HG02852 (cell line): ENCODE data around the gene OSBPL5.

ENCODE experiments used
- ATAC-seq: cut with Tn5 transposase; IDR thresholded peaks from one replicate; pipeline ENCODE4 v1.9.1; 2021; ENCODE audit warnings: mild to moderate bottlenecking, moderate library complexity; ENCODE audit not compliant: unreplicated experiment

Gene OSBPL5

GRCh38 chr11:3164138-3164551, 965 bp downstream of the OSBPL5 start:
- no peak for ATAC-seq

DNA sequence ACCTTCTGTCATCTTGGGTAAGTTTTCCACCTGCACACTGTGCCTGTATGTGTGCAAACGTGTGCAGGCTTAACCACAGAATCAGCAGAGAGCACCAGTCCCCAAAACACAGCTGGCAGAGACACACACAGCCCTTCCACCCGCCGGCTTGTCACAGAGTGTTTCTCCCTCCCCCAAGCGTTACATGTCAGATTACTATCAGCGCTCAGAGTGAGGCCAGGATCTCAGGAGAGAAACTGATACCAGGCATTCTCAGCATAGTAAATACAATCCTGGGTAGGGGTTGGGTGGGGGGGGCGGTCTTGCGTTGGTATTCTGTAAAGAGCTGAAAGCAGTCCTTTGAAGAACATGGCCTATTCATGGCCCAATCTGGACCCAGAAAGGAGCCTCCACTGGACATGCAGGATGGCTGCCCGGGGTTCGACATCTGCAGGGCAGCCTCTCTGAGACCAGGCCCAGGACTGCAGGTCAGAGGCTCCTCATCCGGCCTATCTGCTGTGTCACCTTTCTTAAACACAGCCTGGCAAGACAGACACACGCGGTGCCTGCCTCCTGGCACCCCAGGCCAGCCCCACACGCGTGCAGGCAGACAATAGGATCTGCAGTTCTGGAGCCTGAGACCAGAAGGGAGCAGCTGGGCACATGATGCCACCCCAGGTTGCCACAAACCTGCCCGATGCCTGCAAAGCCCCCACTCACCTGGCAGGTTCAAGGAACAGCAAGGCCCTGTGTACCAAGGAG, 1.7 kb downstream of the OSBPL5 start:
- no peak for ATAC-seq

DNA sequence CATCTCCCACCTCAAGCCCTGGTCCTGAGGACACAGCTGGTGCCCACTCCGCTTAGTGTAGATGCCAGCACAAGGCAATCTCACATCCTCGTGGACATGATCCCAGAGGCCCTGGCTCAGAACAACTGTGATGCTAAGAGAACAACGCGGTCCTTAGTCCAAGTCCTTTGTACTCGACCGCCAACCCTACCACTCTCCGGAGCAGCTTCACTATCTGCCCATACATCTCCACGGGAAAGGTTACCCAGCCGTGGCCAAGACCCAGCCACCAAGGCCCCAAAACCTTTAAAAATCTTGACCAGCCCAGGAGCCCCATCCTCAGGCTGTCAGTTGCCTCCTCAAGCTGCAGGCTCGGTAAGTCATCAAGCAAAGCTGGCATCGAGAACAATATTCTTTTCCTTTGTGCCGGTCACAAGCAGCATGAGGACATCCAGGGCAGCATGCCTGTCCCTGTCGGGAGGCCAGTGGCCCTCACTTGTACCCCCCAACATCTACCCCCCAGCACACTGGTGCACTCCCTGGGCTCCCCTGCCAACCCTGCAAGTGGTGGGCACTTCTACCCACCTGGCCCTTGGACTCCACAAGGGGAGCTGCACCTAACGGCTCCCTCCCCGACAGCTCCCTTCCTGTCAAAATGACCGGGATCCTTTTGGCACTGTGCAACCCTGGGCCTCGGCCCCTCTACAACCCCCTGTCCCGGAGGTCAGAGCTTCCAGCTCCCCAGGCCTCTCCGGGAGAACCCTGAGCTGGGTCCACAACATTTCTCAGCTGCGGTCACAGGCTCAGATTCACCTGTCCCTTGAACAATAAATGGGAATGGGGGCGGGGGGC, 2.5 kb downstream of the OSBPL5 start:
- ATAC-seq = no peak

- no peak for ATAC-seq
Measured at GRCh38 chr11:3161720-3162409, 3.2 kb downstream of the OSBPL5 start.

DNA sequence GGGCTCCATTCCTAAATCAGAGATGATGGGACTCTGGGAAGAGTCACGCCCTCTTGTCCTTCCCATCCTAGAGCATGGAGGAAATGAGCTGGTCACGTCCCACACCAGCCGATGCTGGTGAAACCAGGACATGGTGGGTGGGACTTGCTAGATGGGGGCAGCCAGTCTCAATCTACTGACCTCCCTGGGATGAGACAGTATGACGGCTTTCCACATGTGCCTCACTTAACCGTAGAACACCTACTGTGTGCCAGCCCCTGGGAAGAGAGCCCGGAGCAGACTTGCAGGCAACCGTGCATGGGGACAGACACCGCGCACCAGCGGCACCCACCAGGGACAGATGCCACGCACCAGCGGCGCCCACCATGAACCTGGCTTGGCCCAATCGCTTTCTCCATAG, 3.8 kb downstream of the OSBPL5 start:
- ATAC-seq = no peak

GRCh38 chr11:3160252-3161031, 4.7 kb downstream of the OSBPL5 start:
- no peak for ATAC-seq

GRCh38 chr11:3159296-3160190, 5.6 kb downstream of the OSBPL5 start:
- ATAC-seq = no peak

DNA sequence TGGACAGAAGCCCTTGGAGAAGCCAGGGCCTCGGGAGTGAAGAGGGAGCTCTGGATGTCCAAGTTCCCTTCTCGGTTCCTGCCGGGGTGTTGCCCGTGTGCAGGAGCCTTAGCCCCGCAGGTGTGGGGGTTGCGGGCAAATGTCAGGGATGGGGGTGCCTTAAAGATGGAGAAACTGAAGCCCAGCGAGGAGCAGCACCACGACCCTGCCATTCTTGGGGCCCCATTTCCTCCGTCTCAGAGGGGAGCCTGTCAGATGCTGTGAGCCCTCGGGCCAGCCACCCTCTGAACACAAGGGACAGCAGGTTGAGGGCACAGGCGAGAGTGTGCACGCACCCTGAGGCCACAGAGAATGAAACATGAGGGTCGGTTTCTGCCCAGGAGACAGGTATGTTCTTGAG, 6.3 kb downstream of the OSBPL5 start:
- no peak for ATAC-seq

GRCh38 chr11:3158131-3158591, 6.9 kb downstream of the OSBPL5 start:
- ATAC-seq = no peak

GRCh38 chr11:3157381-3158130, 7.6 kb downstream of the OSBPL5 start:
- no peak for ATAC-seq

DNA sequence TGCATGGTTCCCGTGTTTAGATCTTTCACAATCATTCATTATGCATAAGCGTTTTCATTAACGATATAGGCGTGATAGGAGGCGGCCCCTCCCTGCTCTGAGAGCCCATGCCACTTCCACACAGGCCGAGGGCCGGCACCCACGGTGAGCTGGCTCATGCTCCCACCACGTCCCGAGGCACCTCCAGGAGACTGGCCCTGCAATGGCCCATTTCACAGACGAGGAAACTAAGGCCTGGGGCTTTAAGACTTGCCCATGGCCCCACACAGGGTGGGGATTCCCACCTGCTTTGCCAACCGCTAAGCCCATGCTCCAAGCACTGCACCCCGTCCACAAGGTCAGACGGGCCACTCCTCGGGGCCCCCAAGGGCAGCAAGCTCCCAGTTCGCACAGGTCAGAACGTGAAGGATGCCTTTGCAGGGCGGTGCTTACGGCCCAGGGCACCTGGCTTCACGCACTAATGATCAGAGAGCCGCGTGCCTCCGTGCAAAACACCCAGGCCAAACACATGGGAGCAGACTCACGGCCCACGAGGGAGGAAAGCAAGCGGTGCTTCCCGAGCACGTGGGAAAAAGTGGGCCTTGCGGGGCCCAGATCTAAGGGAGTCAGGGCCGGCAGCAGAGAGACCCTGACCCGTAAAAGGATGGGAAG, 8.3 kb downstream of the OSBPL5 start:
- no peak for ATAC-seq

DNA sequence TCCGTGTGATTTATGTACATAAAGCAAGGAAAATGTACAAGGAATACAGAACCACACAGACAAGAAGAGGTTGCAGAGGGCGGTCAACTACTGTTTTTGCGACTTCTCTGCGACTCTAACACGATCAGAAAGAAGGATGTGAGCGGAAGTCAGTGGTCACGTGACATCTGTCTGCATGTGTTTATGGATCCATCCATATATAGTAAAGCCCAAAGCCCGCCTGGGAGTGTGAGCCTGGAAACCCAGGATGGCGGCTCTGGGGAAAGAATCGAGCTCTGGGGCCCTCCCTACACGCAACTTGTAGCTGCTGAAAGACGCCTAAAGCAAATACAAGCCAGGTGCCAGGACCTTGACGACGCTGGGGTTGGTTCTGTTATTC, 8.8 kb downstream of the OSBPL5 start:
- no peak for ATAC-seq

- no peak for ATAC-seq
Measured at GRCh38 chr11:3155691-3156258, 9.3 kb downstream of the OSBPL5 start.

GRCh38 chr11:3155216-3155615, 9.9 kb downstream of the OSBPL5 start:
- no peak for ATAC-seq

DNA sequence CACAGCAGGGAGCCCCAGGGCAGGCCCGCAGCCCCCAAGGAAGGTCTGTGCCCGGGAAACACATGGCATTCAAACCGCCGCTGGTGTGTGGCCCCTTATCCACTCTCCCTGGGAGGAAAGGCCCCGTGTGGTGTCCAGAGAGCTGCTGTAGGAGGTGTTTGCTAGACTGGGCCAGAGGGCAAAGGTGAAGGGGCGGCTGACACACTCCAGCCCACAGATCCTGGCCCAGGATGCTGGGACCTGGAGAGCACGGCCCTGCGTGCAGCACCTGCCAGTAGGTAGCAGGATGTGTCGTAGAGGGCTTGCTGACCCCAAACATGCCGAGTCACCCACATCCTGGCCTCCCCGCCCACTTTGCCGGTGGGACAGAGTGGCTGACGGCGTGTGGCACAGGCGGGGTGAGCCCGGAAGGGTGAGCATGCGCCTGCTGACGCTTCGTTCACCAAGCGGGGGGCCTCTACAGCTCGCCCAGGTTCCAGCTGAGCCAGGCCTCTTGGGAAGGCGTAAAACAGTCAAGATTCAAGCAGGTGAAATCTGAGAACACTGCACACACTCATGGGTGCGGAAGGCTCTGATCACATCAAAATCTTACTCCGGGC, 11.0 kb downstream of the OSBPL5 start:
- no peak for ATAC-seq

- ATAC-seq = no peak
Measured at GRCh38 chr11:3153291-3153861, 11.7 kb downstream of the OSBPL5 start.

DNA sequence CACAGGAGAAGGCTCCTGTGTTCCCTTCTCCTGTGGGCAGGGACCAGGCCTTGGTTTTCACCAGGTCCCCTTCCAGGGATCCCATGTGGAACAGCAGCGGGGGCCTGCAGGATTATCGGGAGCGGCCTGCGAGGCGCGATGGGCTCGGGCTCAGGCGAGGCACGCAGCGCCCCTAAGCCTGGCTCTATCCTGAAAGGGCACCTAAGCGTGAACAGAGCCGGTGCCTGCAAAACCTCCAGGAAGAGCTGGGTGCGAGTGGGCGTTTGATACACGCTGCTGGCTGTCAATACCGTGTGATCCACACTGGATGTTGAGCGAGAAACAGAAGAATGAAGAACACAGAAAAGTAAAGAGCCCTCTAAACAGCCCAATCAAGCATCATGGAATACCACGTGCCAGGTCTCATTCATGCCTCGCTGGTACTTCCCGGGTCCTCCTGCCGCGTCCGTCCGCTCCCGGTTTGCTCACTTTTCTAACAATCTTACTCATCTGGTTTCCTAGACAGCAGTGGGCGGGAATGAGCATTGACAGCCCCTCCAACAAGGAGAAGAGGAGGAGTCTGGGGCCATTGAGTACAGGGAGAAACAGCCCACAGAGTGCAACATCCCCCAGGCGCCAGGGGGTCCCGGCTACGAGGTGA, 12.5 kb downstream of the OSBPL5 start:
- ATAC-seq = no peak
